ENCODE measurements around the gene SLC40A1. TPM values are rescaled to one million over a fixed set of nuclear protein-coding genes. Genes with fewer than 3 reads are reported as not detected.

Gene SLC40A1
- polyA plus RNA-seq, 1 donor from 2014 or later = 12.6 TPM

GRCh38 chr2:189580241-189580651, 340 bp downstream of the SLC40A1 start:
- Histone ChIP-seq H3K9me3 (ENCODE audit: low read length) (no peaks in the 10 kb centered on the region), H3K79me2 (replicated peaks; ENCODE audit: insufficient read depth, low read length) (no peaks in the 10 kb centered on the region), H2AFZ (ENCODE audit: low read depth, low read length) (peak overlapping the region; percentile 53), H3K4me3 (ENCODE audit: low read length) (peak overlapping the region; percentile 81), H3F3A (ENCODE audit: insufficient read depth, low read length, poor library complexity, severe bottlenecking) (no peaks in the 10 kb centered on the region), H3K27ac (ENCODE audit: low read length) (peak overlapping the region; percentile 51), H3K9ac (ENCODE audit: low read length) (peak overlapping the region; percentile 71), H3K36me3 (ENCODE audit: insufficient read depth, low read length) (no peaks in the 10 kb centered on the region), H3K4me2 (ENCODE audit: low read length) (peak overlapping the region; percentile 87), H3K27me3 (ENCODE audit: insufficient read depth, low read depth, low read length) (peaks cover 43% of the 10 kb centered on the region), H3K9me2 (ENCODE audit: insufficient read depth, low read length) (no peaks in the 10 kb centered on the region), H4K20me1 (ENCODE audit: insufficient read depth) (no peaks in the 10 kb centered on the region)
- TF ChIP-seq POLR2AphosphoS5 (IDR thresholded peaks at IDR 0.05) (no peak), MXI1 (conservative IDR thresholded peaks at IDR 0.05; ENCODE audit: poor library complexity, severe bottlenecking) (peak; percentile 21)

- H3K9ac ChIP-seq (ENCODE audit: low read length) = peak overlapping the region; percentile 71
- TF ChIP-seq MXI1 (conservative IDR thresholded peaks at IDR 0.05; ENCODE audit: poor library complexity, severe bottlenecking) (no peak), POLR2AphosphoS5 (IDR thresholded peaks at IDR 0.05) (no peak), EP300 (conservative IDR thresholded peaks at IDR 0.05; ENCODE audit: poor library complexity, severe bottlenecking) (no peak), RAD21 (conservative IDR thresholded peaks at IDR 0.05) (no peak), CTCF (IDR thresholded peaks at IDR 0.05; ENCODE audit: poor library complexity, severe bottlenecking) (no peak), EZH2 (IDR thresholded peaks at IDR 0.05; ENCODE audit: borderline replicate concordance, insufficient read depth, low read length, poor library complexity, severe bottlenecking) (no peak), REST (IDR thresholded peaks at IDR 0.05; ENCODE audit: borderline replicate concordance) (no peak), SMC3 (conservative IDR thresholded peaks at IDR 0.05; ENCODE audit: poor library complexity) (no peak), TAF1 (IDR thresholded peaks at IDR 0.05; ENCODE audit: low read depth) (no peak)
- no peak overlapping the region for H3K27ac ChIP-seq (ENCODE audit: low read length)
- H3K9me3 ChIP-seq (ENCODE audit: low read length) = no peaks in the 10 kb centered on the region
- peak overlapping the region; percentile 53 for H2AFZ ChIP-seq (ENCODE audit: low read depth, low read length)
- peak overlapping the region; percentile 87 for H3K4me2 ChIP-seq (ENCODE audit: low read length)
- no peaks in the 10 kb centered on the region for H3K79me2 ChIP-seq (replicated peaks; ENCODE audit: insufficient read depth, low read length)
- H4K20me1 ChIP-seq (ENCODE audit: insufficient read depth) = no peaks in the 10 kb centered on the region
- H3K9me2 ChIP-seq (ENCODE audit: insufficient read depth, low read length) = no peaks in the 10 kb centered on the region
- no peaks in the 10 kb centered on the region for H3K36me3 ChIP-seq (ENCODE audit: insufficient read depth, low read length)
- no peaks in the 10 kb centered on the region for H3F3A ChIP-seq (ENCODE audit: insufficient read depth, low read length, poor library complexity, severe bottlenecking)
- H3K4me3 ChIP-seq (ENCODE audit: low read length) = peak overlapping the region; percentile 81
- H3K27me3 ChIP-seq (ENCODE audit: insufficient read depth, low read depth, low read length) = peaks cover 43% of the 10 kb centered on the region
These were observed 900 bp downstream of the SLC40A1 start for GRCh38 chr2:189579585-189580186.

Measured in neural cell (in vitro differentiated cells).